ENCODE data around the gene ATP1A3.

ATP1A3 gene

DNA sequence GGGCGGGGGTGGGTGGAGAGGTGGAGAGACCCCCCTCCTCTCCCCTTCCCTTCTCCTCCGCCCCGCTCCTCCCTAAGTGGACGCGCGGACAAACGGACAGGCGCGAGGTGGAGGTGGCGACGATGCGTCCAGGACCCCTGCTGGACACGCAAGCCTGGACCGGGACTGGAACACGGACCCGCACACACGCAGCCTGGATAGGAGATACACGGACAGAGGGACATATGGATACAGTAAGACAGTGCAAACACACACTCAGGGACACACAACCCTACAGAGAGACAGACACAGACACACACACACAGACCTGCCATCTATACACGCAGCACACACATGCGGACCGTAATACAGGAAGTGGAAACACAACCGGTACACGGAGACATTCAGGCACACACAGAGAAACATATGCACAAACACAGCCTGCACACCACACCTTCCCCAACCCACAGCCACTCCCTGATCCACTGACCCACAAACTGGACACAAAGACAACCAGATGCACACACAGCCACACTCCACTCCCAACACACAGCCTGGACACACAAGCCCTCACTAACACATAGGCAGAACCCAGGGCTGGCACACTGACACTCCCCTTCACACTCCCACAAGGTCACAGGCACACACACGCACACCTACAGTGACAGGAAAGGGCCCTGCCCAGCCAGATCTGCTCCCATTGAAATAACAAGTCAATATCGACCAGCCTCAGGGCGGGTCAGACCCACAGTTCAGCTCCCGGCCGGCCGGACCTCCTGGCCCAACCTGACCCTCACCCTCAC, 65.1 kb downstream of the ATP1A3 start:
- no peak for DNase-seq (ENCODE audit: low read depth in 2 of 2)

DNA sequence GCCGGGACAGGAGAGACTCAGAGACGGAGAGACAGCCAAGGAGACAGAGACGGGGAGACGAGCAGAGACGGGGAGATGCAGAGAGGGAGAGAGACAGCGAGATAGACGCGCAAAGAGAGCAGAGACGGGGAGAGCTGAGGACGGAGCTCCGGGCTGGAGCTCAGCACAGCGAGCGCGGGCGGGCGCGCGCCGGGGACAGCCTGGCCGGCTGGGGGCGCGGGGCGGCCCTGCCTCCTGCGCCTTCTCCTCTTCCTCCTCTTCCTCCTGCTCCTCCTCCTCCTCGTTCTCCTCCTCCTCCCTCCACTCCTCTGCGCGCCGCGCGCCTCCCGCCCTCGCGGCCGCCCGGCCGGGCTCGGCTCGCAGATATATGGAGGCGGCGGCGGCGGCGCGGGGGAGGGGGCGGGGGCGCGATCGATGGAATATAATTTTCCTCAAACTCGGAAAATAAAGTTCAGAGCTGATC, 65.8 kb downstream of the ATP1A3 start, which contains the start of gene ERFL:
TSS of gene ERFL (minus strand) at position 229 of the 463 bp plus-strand sequence. CDS start 15,530 bp downstream, outside the sequence.
- no peak for DNase-seq (ENCODE audit: low read depth in 2 of 2)

DNA sequence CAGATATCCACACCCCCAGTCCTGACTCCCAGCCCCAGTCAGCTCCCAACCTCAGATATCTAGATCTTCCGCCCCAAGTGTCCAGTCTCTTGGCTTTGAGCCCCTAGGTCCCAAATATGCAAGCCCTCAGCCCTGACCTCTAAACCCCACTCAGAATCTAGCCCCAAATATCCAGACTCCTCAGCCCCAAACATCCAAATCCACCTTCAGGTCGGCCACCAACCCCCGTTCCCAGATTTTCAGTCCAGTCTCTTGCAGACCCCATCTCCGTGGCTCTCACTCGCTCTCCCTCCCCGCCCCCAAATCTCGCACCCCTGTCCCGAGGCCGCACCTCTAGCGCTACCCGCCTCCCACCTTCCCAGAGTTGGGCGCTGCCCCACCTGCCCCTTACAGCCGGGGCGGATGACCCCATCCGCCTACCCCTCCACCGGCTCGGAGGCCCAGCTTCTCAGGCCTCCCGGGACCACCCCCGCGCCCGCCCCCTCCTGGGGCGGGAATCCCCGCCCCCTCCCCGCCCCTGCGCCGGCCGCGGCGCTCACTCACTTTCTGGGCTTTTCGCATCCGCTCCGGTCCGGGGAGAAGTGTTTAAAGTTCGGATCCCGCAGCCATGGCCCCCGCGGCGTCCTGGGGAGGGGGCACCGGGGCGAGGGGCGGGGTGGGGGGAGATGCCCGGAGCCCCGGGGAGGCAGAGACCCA, 66.4 kb downstream of the ATP1A3 start:
- DNase-seq (ENCODE audit: low read depth in 2 of 2) = no peak

DNA sequence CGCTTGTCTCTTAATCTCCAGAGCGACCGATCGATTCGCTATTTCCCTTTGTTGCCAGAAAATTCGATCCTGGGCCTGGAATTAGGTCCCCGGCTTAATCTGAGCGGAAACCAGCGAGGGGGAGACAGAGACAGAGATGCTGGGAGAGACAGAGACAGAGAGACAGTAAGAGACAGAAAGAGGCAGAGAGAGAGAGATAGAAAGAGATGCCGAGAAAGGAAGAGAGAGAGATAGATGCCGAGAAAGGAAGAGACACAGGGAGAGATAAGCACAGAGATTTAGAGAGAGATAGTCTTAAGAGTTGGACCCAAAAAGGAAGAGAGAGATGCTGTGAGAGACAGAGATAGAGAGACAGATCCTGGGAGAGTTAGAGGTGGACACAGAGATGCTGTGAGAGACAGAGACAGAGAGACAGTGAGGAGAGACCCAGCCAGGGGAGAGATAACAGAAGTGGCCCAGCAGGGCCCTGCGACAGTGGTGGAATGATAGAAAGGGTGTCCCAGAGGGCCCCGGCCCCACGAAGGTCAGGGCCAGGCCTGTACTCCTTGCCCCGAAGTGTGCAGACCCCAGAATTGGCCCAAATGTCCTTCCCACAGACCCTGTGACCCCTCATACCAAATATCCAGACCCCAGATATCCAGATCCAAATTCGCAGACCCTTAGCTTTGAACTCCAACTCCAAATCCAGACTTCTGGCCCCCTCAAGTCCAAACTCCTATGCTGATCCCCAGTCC, 67.1 kb downstream of the ATP1A3 start:
- no peak for DNase-seq (ENCODE audit: low read depth in 2 of 2)

DNA sequence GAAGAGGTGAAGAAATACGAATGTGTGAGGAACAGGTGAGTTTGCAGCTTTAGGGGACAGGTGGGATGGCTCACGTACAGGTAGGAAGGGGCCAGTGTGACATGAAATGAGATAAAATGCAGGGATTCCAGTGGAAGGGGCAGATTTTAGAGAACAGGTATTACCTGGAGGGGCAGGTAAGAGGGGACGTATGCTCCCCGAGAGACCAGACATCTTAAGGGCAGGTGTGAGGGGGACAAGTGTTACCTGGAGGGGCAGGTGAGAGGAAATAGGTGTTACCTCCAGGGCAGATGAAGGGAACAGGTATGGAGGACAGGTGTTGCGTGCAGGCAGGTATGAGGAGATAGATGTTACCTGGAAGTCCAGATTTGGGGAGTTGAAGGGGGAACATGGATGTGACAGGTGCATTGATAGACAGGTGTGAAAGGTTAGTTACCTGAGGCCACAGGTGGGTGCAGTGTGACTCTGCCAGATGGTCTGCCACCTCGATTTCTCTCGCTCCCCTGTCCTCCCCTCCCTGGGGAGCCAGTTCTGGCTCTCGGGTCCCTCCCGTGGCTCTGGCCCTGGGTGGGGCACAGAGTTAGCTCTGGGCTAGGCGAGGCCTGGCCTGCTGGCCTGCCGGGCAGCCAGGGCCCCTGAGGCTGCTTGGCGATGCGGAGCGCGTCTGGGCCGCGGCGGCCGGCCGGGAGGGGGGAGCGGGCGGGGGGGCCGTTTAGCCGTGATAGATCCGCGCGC, 67.8 kb downstream of the ATP1A3 start:
- no peak for DNase-seq (ENCODE audit: low read depth in 2 of 2)

DNA sequence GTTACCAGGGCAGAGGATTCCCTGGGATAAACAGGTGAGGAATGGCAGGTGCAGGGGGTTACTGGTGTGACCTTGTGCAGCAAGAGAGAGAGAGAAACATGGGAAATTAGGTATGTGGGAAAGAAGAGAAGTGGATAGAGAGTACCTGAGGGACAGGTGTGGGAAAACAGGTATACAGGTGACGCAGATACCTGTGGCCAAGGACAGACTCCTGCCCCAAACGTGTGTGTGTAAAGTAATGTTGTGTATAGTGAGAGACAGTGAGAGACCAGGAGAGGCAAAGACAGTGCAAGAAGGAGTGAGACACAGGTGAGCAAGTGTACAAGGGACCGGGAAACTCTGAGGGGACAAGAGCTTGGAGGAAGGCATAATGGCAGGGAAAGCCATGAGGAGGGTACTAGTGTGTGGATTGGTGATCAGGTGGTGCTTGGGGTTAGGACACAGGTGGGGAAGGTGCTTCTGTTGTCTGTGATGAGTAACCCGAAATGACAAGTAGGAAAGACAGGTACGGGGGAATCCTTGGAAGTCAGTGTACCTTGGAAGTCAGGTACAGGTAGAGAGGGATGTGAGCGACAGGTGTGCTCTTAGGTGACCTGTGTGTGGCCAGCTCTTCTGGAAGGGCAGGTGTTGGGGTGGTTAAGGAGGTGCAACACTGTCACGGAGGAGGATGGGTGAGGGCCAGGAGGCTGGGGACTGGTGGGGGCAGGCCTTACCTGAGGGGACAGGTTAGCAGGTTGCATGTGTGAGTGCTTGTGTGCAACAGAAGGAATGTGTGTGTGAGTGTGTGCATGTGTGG, 68.6 kb downstream of the ATP1A3 start:
- no peak for DNase-seq (ENCODE audit: low read depth in 2 of 2)

DNA sequence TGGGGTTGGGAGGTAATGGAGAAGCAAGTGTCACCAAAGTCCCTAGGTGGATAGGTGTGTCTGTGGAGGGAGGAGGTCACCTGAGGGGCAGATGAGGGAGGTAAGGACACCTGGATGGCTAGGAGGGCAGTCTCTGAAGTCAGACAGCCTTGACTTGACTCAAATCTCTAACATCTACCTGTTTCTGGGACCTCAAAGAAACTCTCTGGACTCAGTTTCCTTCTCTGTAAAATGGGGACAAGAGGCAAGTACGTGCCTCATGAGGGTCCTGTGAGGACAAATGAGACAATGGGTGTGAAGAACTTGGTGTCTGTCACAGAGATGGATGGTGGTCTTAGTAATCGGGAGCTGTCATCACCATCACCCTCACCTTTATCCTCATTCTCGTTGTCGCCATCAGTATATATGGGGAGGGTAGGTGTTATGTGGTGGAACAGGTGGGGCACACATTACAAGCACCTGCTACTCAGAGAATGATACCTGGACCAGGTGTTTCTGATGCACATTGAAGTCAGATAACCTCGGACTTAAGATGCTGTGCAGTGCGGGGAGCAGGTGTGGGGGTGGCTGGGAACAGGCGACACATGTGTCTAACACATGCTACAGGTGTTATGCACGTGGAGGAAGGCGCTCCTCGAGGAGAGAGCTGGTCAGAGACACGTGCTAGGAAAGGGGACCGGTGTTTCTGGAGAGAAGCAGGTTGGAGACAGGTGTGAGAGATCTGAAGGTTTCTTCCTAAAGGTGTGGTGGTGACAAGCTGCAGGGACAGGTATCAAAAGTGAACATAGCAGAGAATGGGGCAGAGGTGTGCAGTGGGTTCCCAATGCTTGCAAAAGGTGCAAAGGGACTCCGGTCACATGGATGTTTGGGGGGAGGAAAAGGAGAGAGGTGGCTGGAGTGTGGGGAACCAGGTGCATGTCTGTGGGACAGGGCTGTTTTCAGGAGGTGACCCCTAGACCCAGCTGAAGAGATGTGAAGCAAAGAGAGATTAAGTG, 69.6 kb downstream of the ATP1A3 start:
- DNase-seq (ENCODE audit: low read depth in 2 of 2) = no peak

DNA sequence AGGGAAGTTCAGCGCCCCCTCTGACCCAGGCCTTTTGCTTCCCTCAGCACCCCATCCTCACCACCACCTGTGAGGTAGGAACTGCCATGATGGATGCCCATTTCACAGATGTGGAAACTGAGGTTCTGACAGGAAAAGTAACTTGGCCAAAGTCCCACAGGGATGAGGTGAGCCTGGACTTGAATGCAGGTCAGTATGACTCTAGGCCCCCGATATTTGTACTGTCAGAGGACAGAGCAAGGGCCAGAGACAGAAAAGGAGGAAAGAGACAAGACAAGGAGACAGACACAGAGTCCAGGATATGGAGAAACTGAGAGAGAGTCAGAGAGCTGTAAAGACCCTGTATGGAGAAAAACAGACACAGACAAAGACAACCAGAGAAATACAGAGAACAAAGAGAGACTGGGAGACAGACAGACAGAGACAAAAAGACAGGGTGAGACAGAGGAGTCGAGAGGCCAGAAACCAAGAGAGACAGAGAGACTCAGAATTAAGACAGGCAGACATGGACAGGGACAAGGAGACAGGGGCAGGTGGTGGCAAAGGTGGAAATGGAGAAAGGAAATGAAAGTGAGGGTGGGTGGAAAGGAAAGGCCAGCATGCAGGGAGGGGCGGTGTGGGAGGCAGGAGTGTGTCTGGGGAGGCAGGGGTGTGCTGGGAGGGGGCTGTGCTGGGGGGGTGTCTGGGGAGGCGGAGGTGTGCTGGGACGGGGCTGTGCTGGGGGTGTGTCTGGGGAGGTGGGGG, 70.8 kb downstream of the ATP1A3 start:
- no peak for DNase-seq (ENCODE audit: low read depth in 2 of 2)

DNA sequence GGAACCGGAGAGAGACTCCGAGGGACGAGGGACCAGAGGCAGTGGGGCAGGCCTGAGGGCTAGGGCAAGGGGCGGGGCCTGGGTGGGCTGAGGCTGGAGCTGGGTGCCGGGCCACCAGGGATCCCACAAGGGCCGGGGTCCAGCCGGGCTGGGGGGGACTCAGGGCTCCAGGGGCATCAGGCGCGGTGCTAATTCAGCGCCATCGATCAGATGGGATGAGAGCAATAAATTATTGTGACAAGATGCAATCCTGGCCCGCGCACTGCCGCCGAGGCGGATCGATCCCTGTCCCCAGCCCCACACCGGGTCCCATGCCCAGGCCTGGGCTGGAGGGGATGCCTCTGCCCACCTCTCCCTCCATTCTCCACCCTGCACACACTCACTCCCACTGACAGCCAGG, 71.4 kb downstream of the ATP1A3 start:
- no peak for DNase-seq (ENCODE audit: low read depth in 2 of 2)

DNA sequence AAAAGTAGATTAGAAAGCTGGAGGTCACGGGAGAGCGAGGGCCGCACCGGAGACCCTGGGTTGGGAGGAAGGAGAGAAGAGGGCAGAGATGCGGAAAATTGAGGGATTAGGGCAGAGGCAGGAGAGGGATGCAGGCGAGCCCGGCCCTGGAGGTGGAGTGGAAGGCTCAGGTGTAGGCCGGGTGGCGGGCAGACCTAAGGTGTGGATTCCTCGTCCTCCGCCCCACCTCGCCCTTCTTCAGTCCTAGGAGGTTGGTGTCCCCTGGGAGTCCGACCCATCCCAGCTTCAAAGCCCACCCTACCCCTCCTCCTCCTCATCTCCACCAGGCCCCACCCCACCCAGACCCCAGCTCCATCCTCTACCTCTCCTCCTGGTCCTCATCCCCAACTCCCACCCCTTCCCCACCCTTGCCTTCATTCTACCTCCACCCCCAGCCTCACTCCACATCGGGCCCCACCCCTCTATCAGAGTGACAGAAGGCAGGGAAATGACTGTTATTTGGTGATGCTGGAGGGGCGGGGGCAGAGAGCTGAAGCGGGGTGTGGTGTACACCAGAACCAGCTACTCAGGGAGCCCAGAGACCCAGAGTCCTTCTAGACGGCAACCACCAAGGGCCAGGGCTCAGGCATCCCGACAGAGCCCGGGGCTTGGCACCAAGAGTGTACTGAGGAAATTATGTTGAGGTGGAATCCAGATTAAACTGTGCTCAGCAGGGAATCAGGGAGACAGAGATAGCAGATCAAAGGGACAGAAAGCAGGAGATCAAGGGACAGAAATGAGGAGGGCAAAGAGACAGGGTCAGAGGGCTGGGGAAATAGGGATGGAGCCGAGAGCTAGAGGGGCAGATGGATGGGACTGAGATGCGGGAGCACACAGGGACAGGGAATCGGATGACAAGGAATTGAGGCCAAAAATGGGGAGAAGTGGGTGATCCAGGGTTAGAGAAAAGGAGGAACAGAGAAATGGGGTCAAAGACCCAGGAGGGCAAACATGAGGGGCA, 72.2 kb downstream of the ATP1A3 start:
- no peak for DNase-seq (ENCODE audit: low read depth in 2 of 2)

DNA sequence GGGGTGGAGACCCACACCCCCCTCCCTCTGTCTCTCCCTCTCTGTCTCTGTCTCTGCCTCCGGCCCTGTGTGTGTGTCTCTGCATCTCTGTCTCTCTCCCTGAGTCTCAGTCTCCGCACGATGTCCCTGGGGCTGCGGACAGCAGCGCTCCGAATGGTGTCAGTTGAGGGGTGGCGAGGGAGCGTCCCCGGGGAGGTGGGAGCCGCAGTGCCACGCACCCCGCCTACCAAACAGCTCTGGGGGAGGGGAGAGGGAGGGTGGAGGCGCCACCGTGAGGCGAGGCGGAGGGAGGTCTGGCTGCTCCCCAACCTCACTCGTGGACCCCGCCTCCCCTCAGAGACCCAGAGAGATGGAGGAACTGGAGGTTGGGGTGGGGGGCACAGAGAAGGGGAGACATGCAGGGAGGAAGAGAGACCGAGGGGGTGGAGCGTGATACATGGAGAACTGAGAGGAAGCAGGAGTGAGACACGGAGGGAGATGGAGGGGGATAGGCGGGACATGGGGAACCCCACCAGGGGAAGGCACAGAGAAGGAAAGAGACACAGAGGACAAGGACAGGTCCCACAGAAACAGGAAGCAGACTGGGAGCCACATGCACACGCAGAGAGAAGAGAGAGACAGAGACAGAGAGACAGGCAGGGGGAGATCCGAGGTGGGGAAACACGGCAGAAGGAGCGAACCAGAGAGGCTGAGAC, 73.0 kb downstream of the ATP1A3 start:
- no peak for DNase-seq (ENCODE audit: low read depth in 2 of 2)

DNA sequence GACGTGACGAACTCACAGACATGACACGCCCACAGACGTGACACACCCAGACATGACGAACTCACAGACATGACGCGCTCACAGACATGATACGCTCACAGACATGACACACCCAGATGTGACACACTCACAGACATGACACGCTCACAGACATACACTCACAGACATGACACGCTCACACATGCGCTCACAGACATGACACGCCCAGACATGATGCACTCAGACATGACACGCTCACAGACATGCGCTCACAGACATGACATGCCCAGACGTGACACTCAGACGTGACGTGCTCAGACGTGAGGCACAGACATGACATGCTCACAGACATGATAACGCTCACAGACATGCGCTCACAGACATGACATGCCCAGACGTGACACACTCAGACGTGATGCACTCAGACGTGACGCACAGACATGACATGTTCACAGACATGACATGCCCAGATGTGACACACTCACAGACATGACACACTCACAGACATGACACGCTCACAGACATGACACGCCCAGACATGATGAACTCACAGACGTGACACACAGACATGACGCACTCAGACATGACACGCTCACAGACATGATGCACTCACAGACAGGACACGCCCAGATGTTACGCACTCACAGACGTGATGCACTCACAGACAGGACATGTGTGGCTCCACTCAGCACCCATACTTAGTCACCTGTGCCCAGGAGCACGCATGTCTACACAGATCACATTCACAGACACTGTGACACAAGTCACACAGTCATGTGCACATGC, 73.9 kb downstream of the ATP1A3 start:
- no peak for DNase-seq (ENCODE audit: low read depth in 2 of 2)

DNA sequence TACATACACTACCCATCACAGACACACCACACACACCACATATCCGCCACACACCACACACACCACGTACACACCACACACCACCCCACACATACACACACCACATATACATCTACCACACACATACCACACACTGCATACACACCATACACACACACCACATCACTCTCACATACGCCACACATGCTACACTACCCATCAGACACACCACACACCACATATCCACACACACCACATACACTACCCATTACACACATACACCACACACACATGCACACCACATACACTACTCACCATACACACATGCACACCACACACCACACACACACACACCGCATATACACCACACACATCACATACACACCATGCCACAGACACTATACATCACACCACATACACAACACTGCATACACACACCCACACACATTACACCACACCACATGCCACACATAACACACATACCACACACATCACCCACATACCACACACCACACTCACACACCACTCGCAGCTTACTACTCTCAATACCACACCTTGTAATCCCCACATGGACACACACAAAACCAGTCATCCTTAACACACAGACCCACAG, 75.3 kb downstream of the ATP1A3 start:
- no peak for DNase-seq (ENCODE audit: low read depth in 2 of 2)

DNA sequence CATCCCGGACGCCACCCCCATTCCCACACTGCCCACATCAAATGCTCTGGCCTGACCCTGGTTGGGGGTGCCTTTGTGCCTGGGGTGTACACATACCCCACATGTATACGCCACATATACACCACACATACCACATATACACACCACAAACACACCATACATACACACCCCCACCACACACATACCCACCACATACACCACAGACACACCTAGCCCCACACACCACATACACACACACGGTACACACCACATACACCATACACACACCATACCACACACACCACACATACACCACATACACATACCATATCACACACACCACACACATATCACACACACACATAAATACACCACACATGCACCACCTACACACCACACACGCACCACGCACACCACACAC, 75.9 kb downstream of the ATP1A3 start:
- DNase-seq (ENCODE audit: low read depth in 2 of 2) = no peak

DNA sequence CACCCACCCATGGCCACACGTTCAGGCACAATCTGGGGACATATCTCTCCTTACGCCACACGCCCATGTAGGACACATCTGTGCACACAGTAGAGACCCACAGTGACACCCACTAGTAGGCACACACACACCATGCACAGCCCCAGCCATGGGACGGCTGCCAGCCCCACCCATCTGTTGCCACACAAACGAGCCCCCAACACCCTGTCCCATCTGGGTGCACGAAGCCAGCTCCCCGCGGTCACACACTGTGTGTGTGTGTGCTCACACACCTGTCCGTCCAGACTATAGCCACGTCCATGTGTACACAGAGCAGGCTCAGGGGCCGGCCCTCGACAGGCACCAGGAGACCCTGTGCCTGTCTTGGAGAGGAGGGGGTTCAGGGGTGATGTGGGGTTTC, 76.4 kb downstream of the ATP1A3 start:
- no peak for DNase-seq (ENCODE audit: low read depth in 2 of 2)
